Natural killer cell treated with Interleukin-12 subunit alpha and Interleukin-12 subunit beta and Interleukin-15 and Interleukin-18, amount 100 ng/mL, for 72 hours (primary cell): ENCODE data around the gene SMCHD1. TPM values are rescaled to one million over a fixed set of nuclear protein-coding genes. Genes with fewer than 3 reads are reported as not detected.
"Not testable (repeated sequence)": the region's sequence is repeated elsewhere in the genome, so short reads cannot be mapped to it uniquely, and the experiment has no call there.

ENCODE experiments used
- ATAC-seq, 2 donors: fragments of 150-1000 bp; cut with Tn5 transposase in 1 of 2; sonication (Bioruptor Pico), chemical (Tn5 transposase) in 1 of 2; 2 replicates each; pipeline ENCODE4 v1.10.0; 2021
- DNase-seq: peaks from one replicate; pipeline ENCODE4 v3.0.0; 2022; ENCODE audit warnings: low spot score
- H3K27ac Mint-ChIP-seq, 2 donors: 1 replicate in 1 of 2; 2 replicates in 1 of 2; pipeline ENCODE4 v1.8.0; 2022; ENCODE audit warnings: mixed read lengths in 2 of 2, mild to moderate bottlenecking in 1 of 2, moderate library complexity in 1 of 2
- H3K27me3 Mint-ChIP-seq, 2 donors: 1 replicate in 1 of 2; 2 replicates in 1 of 2; pipeline ENCODE4 v1.8.0; 2022; ENCODE audit warnings: mixed read lengths in 2 of 2
- H3K36me3 Mint-ChIP-seq: one replicate; pipeline ENCODE4 v1.8.0; 2022; ENCODE audit warnings: mixed read lengths
- H3K4me1 Mint-ChIP-seq, 2 donors: 1 replicate in 1 of 2; 2 replicates in 1 of 2; pipeline ENCODE4 v1.8.0; 2022; ENCODE audit warnings: low read depth in 2 of 2, mixed read lengths in 2 of 2, mild to moderate bottlenecking in 1 of 2
- H3K4me3 Mint-ChIP-seq: one replicate; pipeline ENCODE4 v1.8.0; 2022; ENCODE audit warnings: mixed read lengths
- H3K9me3 Mint-ChIP-seq: 2 replicates; pipeline ENCODE4 v1.8.0; 2022; ENCODE audit warnings: mixed read lengths
- total RNA-seq, 2 donors: library from RNA; stranded (reverse); gene quantifications; one replicate each; pipeline ENCODE4 v1.2.3, GENCODE V29; 2022

SMCHD1 gene
- total RNA-seq, 2 donors from 2014 or later: 88.0 to 141 TPM

DNA sequence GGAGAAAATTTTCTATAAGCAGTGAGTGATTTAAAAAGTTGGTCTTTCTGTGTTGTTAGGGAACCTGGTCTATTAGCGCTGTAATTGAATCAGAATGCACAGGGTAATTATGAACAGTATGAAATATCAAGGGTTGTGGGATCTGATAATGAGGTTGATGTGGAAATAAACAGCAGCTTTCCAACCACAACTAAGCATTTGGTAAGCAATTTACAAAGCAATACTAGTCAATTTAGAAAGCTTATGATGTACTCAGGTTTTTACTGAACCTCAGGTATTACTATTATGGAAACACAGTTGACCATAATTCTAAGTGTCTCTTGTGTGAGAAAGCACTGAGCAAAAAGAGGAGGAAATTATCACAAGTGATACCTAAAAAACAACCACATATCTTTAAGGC, 11.0 kb upstream of the SMCHD1 start:
- Mint-ChIP-seq H3K27ac (no peak overlapping the region), H3K4me3 (no peak overlapping the region), H3K4me1 (peaks cover 12 to 22% of the 10 kb centered on the region in 2 donors), H3K36me3 (no peaks in the 10 kb centered on the region), H3K27me3 (no peaks in the 10 kb centered on the region), H3K9me3 (no peaks in the 10 kb centered on the region)
- no peak for DNase-seq
- peak in 1 of 2 donors; percentile 57 for ATAC-seq

GRCh38 chr18:2651981-2652380, 3.5 kb upstream of the SMCHD1 start:
- H3K27ac Mint-ChIP-seq: no peak overlapping the region
- no peak overlapping the region for H3K4me3 Mint-ChIP-seq
- H3K27me3 Mint-ChIP-seq: no peaks in the 10 kb centered on the region
- H3K9me3 Mint-ChIP-seq: no peaks in the 10 kb centered on the region
- DNase-seq (no peak), ATAC-seq (no peak)
- H3K4me1 Mint-ChIP-seq: peaks cover 11 to 14% of the 10 kb centered on the region in 2 donors
- H3K36me3 Mint-ChIP-seq: peaks cover 6% of the 10 kb centered on the region

- Mint-ChIP-seq H3K27ac (no peak overlapping the region), H3K9me3 (no peaks in the 10 kb centered on the region), H3K4me3 (no peak overlapping the region), H3K27me3 (no peaks in the 10 kb centered on the region), H3K36me3 (peaks cover 8% of the 10 kb centered on the region), H3K4me1 (peaks cover 23 to 26% of the 10 kb centered on the region in 2 donors)
- ATAC-seq (no peak), DNase-seq (no peak)
Measured at GRCh38 chr18:2653467-2653866, 2.1 kb upstream of the SMCHD1 start.

- no peaks in the 10 kb centered on the region for H3K27me3 Mint-ChIP-seq
- peaks cover 8% of the 10 kb centered on the region for H3K36me3 Mint-ChIP-seq
- no peak for DNase-seq
- H3K9me3 Mint-ChIP-seq: no peaks in the 10 kb centered on the region
- no peak for ATAC-seq
- H3K27ac Mint-ChIP-seq: peak overlapping the region; percentile 45 to 84
- H3K4me1 Mint-ChIP-seq: peaks cover 26 to 31% of the 10 kb centered on the region in 2 donors
- H3K4me3 Mint-ChIP-seq: peak overlapping the region; percentile 93
Measured at GRCh38 chr18:2654169-2654927, 1.2 kb upstream of the SMCHD1 start.

DNA sequence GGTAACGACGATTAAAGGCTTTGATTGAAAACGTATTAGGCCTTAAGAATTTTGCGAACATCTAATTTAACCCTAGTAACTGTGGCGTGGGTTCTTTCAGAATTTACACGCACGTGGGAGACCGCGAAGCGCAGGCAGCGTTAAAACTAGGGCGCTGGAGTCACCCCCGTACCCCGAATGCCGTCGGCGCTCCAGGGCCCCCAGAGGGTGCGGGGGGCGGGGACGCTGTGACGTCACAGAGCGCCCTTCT, 673 bp upstream of the SMCHD1 start:
- Mint-ChIP-seq H3K9me3 (no peaks in the 10 kb centered on the region), H3K27me3 (no peaks in the 10 kb centered on the region), H3K4me3 (peak overlapping the region; percentile 93), H3K36me3 (peaks cover 8% of the 10 kb centered on the region), H3K4me1 (peaks cover 29 to 35% of the 10 kb centered on the region in 2 donors), H3K27ac (peak overlapping the region; percentile 45 to 84)
- DNase-seq (no peak), ATAC-seq (peak; percentile 52 to 69)

DNA sequence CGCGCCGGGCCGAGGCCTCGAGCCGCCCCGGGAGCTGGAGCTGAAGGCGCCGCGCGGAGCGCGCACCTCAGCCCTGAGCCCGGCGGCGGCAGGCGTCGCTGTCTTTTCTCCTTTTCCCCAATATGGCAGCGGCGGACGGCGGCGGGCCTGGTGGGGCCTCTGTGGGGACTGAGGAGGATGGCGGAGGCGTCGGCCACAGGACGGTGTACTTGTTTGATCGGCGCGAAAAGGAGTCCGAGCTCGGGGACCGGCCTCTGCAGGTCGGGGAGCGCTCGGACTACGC, 369 bp downstream of the SMCHD1 start:
- ATAC-seq: peak in 1 of 2 donors; percentile 46
- no peaks in the 10 kb centered on the region for H3K27me3 Mint-ChIP-seq
- peak overlapping the region; percentile 93 for H3K4me3 Mint-ChIP-seq
- H3K36me3 Mint-ChIP-seq: peaks cover 10% of the 10 kb centered on the region
- peak overlapping the region; percentile 84 to 95 for H3K27ac Mint-ChIP-seq
- no peak for DNase-seq
- H3K9me3 Mint-ChIP-seq: no peaks in the 10 kb centered on the region
- peaks cover 31 to 37% of the 10 kb centered on the region in 2 donors for H3K4me1 Mint-ChIP-seq

- H3K27me3 Mint-ChIP-seq: no peaks in the 10 kb centered on the region
- H3K4me3 Mint-ChIP-seq: peak overlapping the region; percentile 93
- H3K27ac Mint-ChIP-seq: peak overlapping the region; percentile 84 to 95
- peaks cover 33 to 40% of the 10 kb centered on the region in 2 donors for H3K4me1 Mint-ChIP-seq
- peaks cover 12% of the 10 kb centered on the region for H3K36me3 Mint-ChIP-seq
- H3K9me3 Mint-ChIP-seq: no peaks in the 10 kb centered on the region
- DNase-seq (peak; percentile 68), ATAC-seq (peak; percentile 25 to 37)
Measured at GRCh38 chr18:2656237-2656980, 883 bp downstream of the SMCHD1 start.

GRCh38 chr18:2656981-2657512, 1.5 kb downstream of the SMCHD1 start:
- Mint-ChIP-seq H3K27me3 (no peaks in the 10 kb centered on the region), H3K9me3 (no peaks in the 10 kb centered on the region), H3K27ac (peak overlapping the region; percentile 84 to 95), H3K4me1 (peaks cover 35 to 43% of the 10 kb centered on the region in 2 donors), H3K36me3 (peaks cover 12% of the 10 kb centered on the region), H3K4me3 (peak overlapping the region; percentile 93)
- ATAC-seq (no peak), DNase-seq (no peak)

- Mint-ChIP-seq H3K27ac (peak overlapping the region; percentile 84 to 95), H3K4me1 (peaks cover 39 to 52% of the 10 kb centered on the region in 2 donors)
Measured at GRCh38 chr18:2657788-2658458, 2.4 kb downstream of the SMCHD1 start.

GRCh38 chr18:2660849-2661248, 5.3 kb downstream of the SMCHD1 start:
- not testable (repeated sequence) for H3K9me3 Mint-ChIP-seq, DNase-seq, H3K27me3 Mint-ChIP-seq, ATAC-seq, H3K27ac Mint-ChIP-seq
- Mint-ChIP-seq H3K4me3 (peak overlapping the region; percentile 56), H3K4me1 (peaks cover 51 to 69% of the 10 kb centered on the region in 2 donors), H3K36me3 (peaks cover 12% of the 10 kb centered on the region)

More at GRCh38 chr18:2657788-2658458, 2.4 kb downstream of the SMCHD1 start:
- DNase-seq: no peak
- ATAC-seq: no peak
- Mint-ChIP-seq H3K4me3 (peak overlapping the region; percentile 93), H3K9me3 (no peaks in the 10 kb centered on the region), H3K27me3 (no peaks in the 10 kb centered on the region), H3K36me3 (peaks cover 12% of the 10 kb centered on the region)

GRCh38 chr18:2662288-2662687, 6.8 kb downstream of the SMCHD1 start:
- H3K36me3 Mint-ChIP-seq, H3K27me3 Mint-ChIP-seq, H3K9me3 Mint-ChIP-seq, H3K4me3 Mint-ChIP-seq, H3K27ac Mint-ChIP-seq, DNase-seq, ATAC-seq: not testable (repeated sequence)
- H3K4me1 Mint-ChIP-seq: peaks cover 45 to 74% of the 10 kb centered on the region in 2 donors

DNA sequence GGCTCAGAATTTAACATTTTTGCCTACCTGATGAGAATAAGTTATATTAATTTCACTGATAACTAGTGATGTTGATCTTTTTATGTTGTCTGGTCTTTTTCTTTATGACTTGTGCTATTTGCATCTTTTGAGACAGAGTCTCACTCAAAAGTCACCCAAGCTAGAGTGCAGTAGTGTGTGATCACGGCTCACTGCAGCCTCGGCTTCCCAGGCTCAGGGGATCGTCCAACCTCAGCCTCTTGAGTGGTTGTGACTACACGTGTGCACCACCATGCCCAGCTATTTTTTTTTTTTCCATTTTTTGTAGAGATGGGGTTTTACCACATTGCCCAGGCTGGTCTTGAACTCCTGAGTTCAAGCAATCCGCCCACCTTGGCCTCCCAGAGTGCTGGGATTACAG, 7.5 kb downstream of the SMCHD1 start:
- Mint-ChIP-seq H3K4me3 (peak overlapping the region; percentile 27), H3K4me1 (peaks cover 42 to 70% of the 10 kb centered on the region in 2 donors), H3K27me3 (no peaks in the 10 kb centered on the region), H3K9me3 (no peaks in the 10 kb centered on the region), H3K36me3 (peaks cover 12% of the 10 kb centered on the region), H3K27ac (peak overlapping the region in 1 of 2 donors; percentile 60)
- DNase-seq (no peak), ATAC-seq (peak in 1 of 2 donors; percentile 48)

- no peaks in the 10 kb centered on the region for H3K27me3 Mint-ChIP-seq
- no peak overlapping the region for H3K4me3 Mint-ChIP-seq
- H3K36me3 Mint-ChIP-seq: peaks cover 49% of the 10 kb centered on the region
- peaks cover 26 to 30% of the 10 kb centered on the region in 2 donors for H3K4me1 Mint-ChIP-seq
- ATAC-seq (no peak), DNase-seq (no peak)
- H3K27ac Mint-ChIP-seq: peak overlapping the region in 1 of 2 donors; percentile 71
- H3K9me3 Mint-ChIP-seq: no peaks in the 10 kb centered on the region
Measured at GRCh38 chr18:2672410-2672809, 16.9 kb downstream of the SMCHD1 start.

DNA sequence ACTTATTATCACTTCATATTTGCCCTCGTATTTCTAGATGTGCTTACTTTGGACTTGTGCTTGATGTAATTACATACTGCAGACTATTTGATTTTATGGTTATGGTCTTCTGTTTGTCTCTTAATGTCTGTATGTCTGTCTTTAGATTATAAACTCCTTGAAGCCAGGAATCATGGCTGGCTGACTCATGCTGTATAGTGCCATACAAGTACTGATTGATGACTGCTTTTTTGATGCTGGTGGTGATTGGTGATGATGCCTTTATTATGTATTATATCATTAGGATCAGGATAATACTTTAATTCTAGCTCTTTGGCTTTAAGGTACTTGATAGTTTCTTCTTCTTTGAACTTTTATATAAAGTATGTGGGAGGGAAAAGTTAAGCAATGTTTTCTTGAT, 17.3 kb downstream of the SMCHD1 start:
- H3K27me3 Mint-ChIP-seq: no peaks in the 10 kb centered on the region
- H3K4me1 Mint-ChIP-seq: peaks cover 26 to 30% of the 10 kb centered on the region in 2 donors
- H3K27ac Mint-ChIP-seq: no peak overlapping the region
- DNase-seq: no peak
- no peak overlapping the region for H3K4me3 Mint-ChIP-seq
- peaks cover 50% of the 10 kb centered on the region for H3K36me3 Mint-ChIP-seq
- no peak for ATAC-seq
- H3K9me3 Mint-ChIP-seq: no peaks in the 10 kb centered on the region
